Epithelial cell of esophagus (primary cell): ENCODE measurements around the gene ZDHHC9.

Experiments used
- DNase-seq: peaks from one replicate; pipeline ENCODE4 v3.0.0; 2010; ENCODE audit warnings: low read depth
- H3K4me3 ChIP-seq: 2 replicates; pipeline ENCODE4 v1.5.1; 2011; ENCODE audit warnings: mild to moderate bottlenecking, low read length, control low read depth
- CTCF ChIP-seq: IDR thresholded peaks from 2 replicates; pipeline ENCODE4 v1.5.1; 2011; ENCODE audit warnings: low read depth, mild to moderate bottlenecking, low read length, control low read depth, inconsistent platforms; ENCODE audit not compliant: insufficient read depth; ENCODE audit errors: missing control alignments

Gene ZDHHC9

GRCh38 chrX:129823115-129823514, 20.6 kb downstream of the ZDHHC9 start:
- H3K4me3 ChIP-seq = no peak overlapping the region
- peak; percentile 28 for DNase-seq
- peak; percentile 46 for TF ChIP-seq CTCF

- no peak for TF ChIP-seq CTCF
- DNase-seq = no peak
- H3K4me3 ChIP-seq = no peak overlapping the region
Observed at GRCh38 chrX:129818123-129818522, 25.6 kb downstream of the ZDHHC9 start.

GRCh38 chrX:129813662-129814368, 29.9 kb downstream of the ZDHHC9 start:
- no peak for DNase-seq
- TF ChIP-seq CTCF = no peak
- H3K4me3 ChIP-seq = no peak overlapping the region

DNA sequence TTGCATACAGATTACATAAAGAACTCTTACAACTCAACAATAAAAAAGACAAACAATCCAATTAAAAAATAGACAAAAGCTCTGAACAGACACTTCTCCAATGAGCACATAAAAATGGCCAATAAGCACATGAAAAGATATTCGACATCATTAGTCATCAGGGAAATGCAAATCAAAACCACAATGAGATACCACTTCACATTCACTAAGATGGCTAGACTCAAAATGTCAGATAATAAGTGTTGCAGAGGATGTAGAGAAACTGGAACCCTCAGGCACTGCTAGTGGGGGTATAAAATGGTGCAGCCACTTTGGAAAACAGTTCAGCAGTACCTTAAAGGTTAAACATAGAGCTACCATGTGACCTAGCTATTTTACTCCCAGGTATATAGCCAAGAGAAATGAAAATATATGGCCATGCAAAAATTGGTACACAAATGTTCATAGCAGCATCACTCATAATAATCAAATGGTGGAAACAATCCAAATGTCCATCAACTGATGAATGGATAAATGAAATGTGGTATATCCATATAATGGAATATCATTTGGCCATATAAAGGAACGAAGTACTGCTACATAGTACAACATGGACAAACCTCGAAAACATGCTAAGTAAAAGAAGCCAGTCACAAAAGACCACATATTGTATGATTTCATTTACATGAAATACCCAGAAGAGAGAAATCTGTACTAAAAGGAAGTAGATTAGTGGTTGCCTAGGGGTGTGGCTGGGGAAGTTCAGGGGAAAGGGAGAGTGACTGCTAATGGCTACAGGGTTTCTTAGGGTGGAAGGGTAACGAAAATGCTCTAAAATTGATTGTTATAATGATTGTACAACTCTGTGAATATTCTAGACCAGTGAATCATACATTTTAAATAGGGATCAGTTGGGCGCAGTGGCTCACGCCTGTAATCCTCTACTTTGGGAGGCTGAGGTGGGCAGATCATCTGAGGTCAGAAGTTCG, 34.6 kb downstream of the ZDHHC9 start:
- H3K4me3 ChIP-seq = no peak overlapping the region
- DNase-seq = no peak
- TF ChIP-seq CTCF = no peak

GRCh38 chrX:129808158-129808828, 35.4 kb downstream of the ZDHHC9 start:
- no peak overlapping the region for H3K4me3 ChIP-seq
- no peak for TF ChIP-seq CTCF
- no peak for DNase-seq

DNA sequence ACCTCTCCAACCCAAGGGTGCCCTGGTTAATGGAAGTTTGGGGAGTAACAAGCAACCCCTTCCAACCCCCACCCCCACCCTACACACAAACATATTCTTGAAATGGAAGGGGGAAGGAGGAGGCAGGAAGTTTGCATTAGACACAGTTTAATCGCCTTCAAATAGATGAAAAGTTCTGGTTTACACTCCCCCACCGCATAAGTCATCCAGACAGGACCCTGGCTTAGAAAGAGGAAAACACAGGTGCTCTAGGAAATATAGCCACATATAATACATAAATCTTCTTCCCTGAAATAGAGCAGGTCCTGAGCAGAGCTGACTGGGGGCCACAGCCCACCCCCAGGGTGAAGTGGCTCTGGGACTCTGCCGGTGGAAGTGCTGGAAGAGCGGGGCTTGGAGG, 38.9 kb downstream of the ZDHHC9 start:
- no peak for DNase-seq
- no peak overlapping the region for H3K4me3 ChIP-seq
- TF ChIP-seq CTCF = no peak
